Measurements from ENCODE around the gene CCDC187.

- TF ChIP-seq, protein P1, sequence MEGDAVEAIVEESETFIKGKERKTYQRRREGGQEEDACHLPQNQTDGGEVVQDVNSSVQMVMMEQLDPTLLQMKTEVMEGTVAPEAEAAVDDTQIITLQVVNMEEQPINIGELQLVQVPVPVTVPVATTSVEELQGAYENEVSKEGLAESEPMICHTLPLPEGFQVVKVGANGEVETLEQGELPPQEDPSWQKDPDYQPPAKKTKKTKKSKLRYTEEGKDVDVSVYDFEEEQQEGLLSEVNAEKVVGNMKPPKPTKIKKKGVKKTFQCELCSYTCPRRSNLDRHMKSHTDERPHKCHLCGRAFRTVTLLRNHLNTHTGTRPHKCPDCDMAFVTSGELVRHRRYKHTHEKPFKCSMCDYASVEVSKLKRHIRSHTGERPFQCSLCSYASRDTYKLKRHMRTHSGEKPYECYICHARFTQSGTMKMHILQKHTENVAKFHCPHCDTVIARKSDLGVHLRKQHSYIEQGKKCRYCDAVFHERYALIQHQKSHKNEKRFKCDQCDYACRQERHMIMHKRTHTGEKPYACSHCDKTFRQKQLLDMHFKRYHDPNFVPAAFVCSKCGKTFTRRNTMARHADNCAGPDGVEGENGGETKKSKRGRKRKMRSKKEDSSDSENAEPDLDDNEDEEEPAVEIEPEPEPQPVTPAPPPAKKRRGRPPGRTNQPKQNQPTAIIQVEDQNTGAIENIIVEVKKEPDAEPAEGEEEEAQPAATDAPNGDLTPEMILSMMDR (IDR thresholded peaks at IDR 0.05): no peak
- TF ChIP-seq, protein P2, sequence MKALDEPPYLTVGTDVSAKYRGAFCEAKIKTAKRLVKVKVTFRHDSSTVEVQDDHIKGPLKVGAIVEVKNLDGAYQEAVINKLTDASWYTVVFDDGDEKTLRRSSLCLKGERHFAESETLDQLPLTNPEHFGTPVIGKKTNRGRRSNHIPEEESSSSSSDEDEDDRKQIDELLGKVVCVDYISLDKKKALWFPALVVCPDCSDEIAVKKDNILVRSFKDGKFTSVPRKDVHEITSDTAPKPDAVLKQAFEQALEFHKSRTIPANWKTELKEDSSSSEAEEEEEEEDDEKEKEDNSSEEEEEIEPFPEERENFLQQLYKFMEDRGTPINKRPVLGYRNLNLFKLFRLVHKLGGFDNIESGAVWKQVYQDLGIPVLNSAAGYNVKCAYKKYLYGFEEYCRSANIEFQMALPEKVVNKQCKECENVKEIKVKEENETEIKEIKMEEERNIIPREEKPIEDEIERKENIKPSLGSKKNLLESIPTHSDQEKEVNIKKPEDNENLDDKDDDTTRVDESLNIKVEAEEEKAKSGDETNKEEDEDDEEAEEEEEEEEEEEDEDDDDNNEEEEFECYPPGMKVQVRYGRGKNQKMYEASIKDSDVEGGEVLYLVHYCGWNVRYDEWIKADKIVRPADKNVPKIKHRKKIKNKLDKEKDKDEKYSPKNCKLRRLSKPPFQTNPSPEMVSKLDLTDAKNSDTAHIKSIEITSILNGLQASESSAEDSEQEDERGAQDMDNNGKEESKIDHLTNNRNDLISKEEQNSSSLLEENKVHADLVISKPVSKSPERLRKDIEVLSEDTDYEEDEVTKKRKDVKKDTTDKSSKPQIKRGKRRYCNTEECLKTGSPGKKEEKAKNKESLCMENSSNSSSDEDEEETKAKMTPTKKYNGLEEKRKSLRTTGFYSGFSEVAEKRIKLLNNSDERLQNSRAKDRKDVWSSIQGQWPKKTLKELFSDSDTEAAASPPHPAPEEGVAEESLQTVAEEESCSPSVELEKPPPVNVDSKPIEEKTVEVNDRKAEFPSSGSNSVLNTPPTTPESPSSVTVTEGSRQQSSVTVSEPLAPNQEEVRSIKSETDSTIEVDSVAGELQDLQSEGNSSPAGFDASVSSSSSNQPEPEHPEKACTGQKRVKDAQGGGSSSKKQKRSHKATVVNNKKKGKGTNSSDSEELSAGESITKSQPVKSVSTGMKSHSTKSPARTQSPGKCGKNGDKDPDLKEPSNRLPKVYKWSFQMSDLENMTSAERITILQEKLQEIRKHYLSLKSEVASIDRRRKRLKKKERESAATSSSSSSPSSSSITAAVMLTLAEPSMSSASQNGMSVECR (CRISPR knock-in tag; IDR thresholded peaks at IDR 0.05; ENCODE audit: borderline replicate concordance): no peak
- TF ChIP-seq, protein P3, sequence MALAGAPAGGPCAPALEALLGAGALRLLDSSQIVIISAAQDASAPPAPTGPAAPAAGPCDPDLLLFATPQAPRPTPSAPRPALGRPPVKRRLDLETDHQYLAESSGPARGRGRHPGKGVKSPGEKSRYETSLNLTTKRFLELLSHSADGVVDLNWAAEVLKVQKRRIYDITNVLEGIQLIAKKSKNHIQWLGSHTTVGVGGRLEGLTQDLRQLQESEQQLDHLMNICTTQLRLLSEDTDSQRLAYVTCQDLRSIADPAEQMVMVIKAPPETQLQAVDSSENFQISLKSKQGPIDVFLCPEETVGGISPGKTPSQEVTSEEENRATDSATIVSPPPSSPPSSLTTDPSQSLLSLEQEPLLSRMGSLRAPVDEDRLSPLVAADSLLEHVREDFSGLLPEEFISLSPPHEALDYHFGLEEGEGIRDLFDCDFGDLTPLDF (CRISPR knock-in tag; IDR thresholded peaks at IDR 0.05): no peak
- TF ChIP-seq NR3C1 (CRISPR knock-in tag; conservative IDR thresholded peaks at IDR 0.05; ENCODE audit: low read depth): no peak
- TF ChIP-seq CDX4 (CRISPR knock-in tag; IDR thresholded peaks at IDR 0.05; ENCODE audit: borderline replicate concordance): no peak
- TF ChIP-seq TP53 (CRISPR knock-in tag; IDR thresholded peaks at IDR 0.05): no peak
- TF ChIP-seq, protein P4, sequence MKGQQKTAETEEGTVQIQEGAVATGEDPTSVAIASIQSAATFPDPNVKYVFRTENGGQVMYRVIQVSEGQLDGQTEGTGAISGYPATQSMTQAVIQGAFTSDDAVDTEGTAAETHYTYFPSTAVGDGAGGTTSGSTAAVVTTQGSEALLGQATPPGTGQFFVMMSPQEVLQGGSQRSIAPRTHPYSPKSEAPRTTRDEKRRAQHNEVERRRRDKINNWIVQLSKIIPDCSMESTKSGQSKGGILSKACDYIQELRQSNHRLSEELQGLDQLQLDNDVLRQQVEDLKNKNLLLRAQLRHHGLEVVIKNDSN (CRISPR knock-in tag; IDR thresholded peaks at IDR 0.05): no peak
- no peak for TF ChIP-seq ESRRA (CRISPR knock-in tag; IDR thresholded peaks at IDR 0.05; ENCODE audit: borderline replicate concordance)
Measured at GRCh38 chr9:136211441-136212344, 92.2 kb downstream of the CCDC187 start.
